IMR-90 (cell line): ENCODE data around the gene TAGLN. TPM values are rescaled to one million over a fixed set of nuclear protein-coding genes. Genes with fewer than 3 reads are reported as not detected.

Experiments used
- ATAC-seq: fragments of 200-7000 bp; cut with Tn5 transposase; 2 replicates; pipeline ENCODE4 v1.9.1; 2020; ENCODE audit warnings: low read depth, mild to moderate bottlenecking, moderate library complexity
- BruUV-seq: library from RNA; stranded (reverse); fragments of 400-500 nt; replicated peaks from 2 replicates; lab custom pipeline; 2021; lab: Mats Ljungman, UMichigan
- CTCF ChIA-PET: fragments of 300-600 bp; formaldehyde crosslinking; extraction: SDS; loops from one replicate; lab custom pipeline; 2021; ENCODE audit warnings: antibody characterized with exemption; lab: Yijun Ruan, JAX
- POLR2A ChIA-PET: fragments of 300-600 bp; sonication (Branson Sonifier 250); formaldehyde crosslinking; loops from one replicate; lab custom pipeline; 2022; ENCODE audit warnings: antibody characterized with exemption; ENCODE audit not compliant: unreplicated experiment; lab: Charles Lee
- DNase-seq: peaks from one replicate; pipeline ENCODE4 v3.0.0; 2013
- H2AFZ ChIP-seq: replicated peaks from 2 replicates; pipeline ENCODE3; 2013; ENCODE audit warnings: low read length, mild to moderate bottlenecking; ENCODE audit not compliant: poor library complexity
- H2AK5ac ChIP-seq: 2 replicates; pipeline ENCODE4 v1.6.1; 2013; ENCODE audit warnings: low read depth, low read length, inconsistent platforms
- H2AK9ac ChIP-seq: replicated peaks from 2 replicates; pipeline ENCODE3; 2013; ENCODE audit warnings: mild to moderate bottlenecking, low read depth, low read length, moderate library complexity; ENCODE audit not compliant: poor library complexity
- H2BK120ac ChIP-seq: 2 replicates; pipeline ENCODE4 v1.6.1; 2013; ENCODE audit warnings: low read depth, low read length, inconsistent platforms
- H2BK15ac ChIP-seq: 3 replicates; pipeline ENCODE4 v1.6.1; 2013; ENCODE audit warnings: low read depth, low read length, inconsistent platforms
- H2BK20ac ChIP-seq: 2 replicates; pipeline ENCODE4 v1.6.1; 2013; ENCODE audit warnings: low read depth, mild to moderate bottlenecking, inconsistent platforms, low read length, moderate library complexity
- H2BK5ac ChIP-seq: 2 replicates; pipeline ENCODE4 v1.6.1; 2013; ENCODE audit warnings: mild to moderate bottlenecking, low read depth, low read length, inconsistent platforms; ENCODE audit not compliant: poor library complexity, severe bottlenecking
- H3K14ac ChIP-seq: replicated peaks from 2 replicates; pipeline ENCODE4 v1.6.1; 2013; ENCODE audit warnings: low read depth, low read length, inconsistent platforms
- H3K18ac ChIP-seq: 2 replicates; pipeline ENCODE4 v1.6.1; 2013; ENCODE audit warnings: low read depth, low read length, control low read depth
- H3K23ac ChIP-seq: 2 replicates; pipeline ENCODE4 v1.6.1; 2013; ENCODE audit warnings: low read depth, low read length, inconsistent platforms
- H3K27ac ChIP-seq: 2 replicates; pipeline ENCODE4 v1.5.1; 2013; ENCODE audit warnings: mild to moderate bottlenecking, control low read depth, low read length; ENCODE audit not compliant: insufficient read depth
- H3K27me3 ChIP-seq: 2 replicates; pipeline ENCODE4 v1.6.1; 2013; ENCODE audit warnings: low read length; ENCODE audit not compliant: control insufficient read depth, insufficient read depth
- H3K36me3 ChIP-seq: 2 replicates; pipeline ENCODE4 v1.6.1; 2013; ENCODE audit warnings: low read length, mixed read lengths; ENCODE audit not compliant: control insufficient read depth, insufficient read depth
- H3K4ac ChIP-seq: 2 replicates; pipeline ENCODE4 v1.6.1; 2013; ENCODE audit warnings: low read depth, low read length, inconsistent platforms
- H3K4me1 ChIP-seq: 2 replicates; pipeline ENCODE4 v1.6.1; 2013; ENCODE audit warnings: low read length, mixed read lengths; ENCODE audit not compliant: control insufficient read depth, insufficient read depth
- H3K4me2 ChIP-seq: 2 replicates; pipeline ENCODE4 v1.6.1; 2013; ENCODE audit warnings: low read depth, mild to moderate bottlenecking, control low read depth, low read length, moderate library complexity
- H3K4me3 ChIP-seq: 2 replicates; pipeline ENCODE4 v1.5.1; 2013; ENCODE audit warnings: low read depth, mild to moderate bottlenecking, control low read depth, low read length, moderate library complexity; ENCODE audit not compliant: insufficient read depth
- H3K56ac ChIP-seq: 2 replicates; pipeline ENCODE4 v1.6.1; 2013; ENCODE audit warnings: low read length, inconsistent platforms; ENCODE audit not compliant: insufficient read depth; ENCODE audit errors: extremely low read depth
- H3K79me1 ChIP-seq, 2 experiments: 2 replicates each; pipeline ENCODE4 v1.6.1; 2013; ENCODE audit warnings: low read length in 2 of 2, inconsistent platforms in 1 of 2, low read depth in 1 of 2
- H3K9ac ChIP-seq: 2 replicates; pipeline ENCODE4 v1.6.1; 2013; ENCODE audit warnings: low read depth, low read length, control low read depth
- H3K9me1 ChIP-seq: 2 replicates; pipeline ENCODE4 v1.6.1; 2013; ENCODE audit warnings: low read length, inconsistent platforms; ENCODE audit not compliant: insufficient read depth
- H3K9me3 ChIP-seq: 2 replicates; pipeline ENCODE4 v1.6.1; 2013; ENCODE audit warnings: low read length; ENCODE audit not compliant: control insufficient read depth, insufficient read depth
- H4K20me1 ChIP-seq: 2 replicates; pipeline ENCODE4 v1.6.1; 2013; ENCODE audit warnings: low read length, inconsistent platforms; ENCODE audit not compliant: insufficient read depth
- H4K5ac ChIP-seq: 2 replicates; pipeline ENCODE4 v1.6.1; 2013; ENCODE audit warnings: mild to moderate bottlenecking, low read depth, low read length, control low read depth
- H4K8ac ChIP-seq, 2 experiments: 2 replicates each; pipeline ENCODE4 v1.6.1; 2013; ENCODE audit warnings: low read depth in 2 of 2, low read length in 2 of 2, control low read depth in 1 of 2, inconsistent platforms in 1 of 2
- H4K91ac ChIP-seq: 2 replicates; pipeline ENCODE4 v1.6.1; 2013; ENCODE audit warnings: low read depth, low read length, inconsistent platforms; ENCODE audit not compliant: insufficient read depth
- CEBPB ChIP-seq: IDR thresholded peaks from 2 replicates; pipeline ENCODE4 v1.6.1; 2012; ENCODE audit warnings: low read depth, low read length, improper control_type of control experiment
- CHD1 ChIP-seq: IDR thresholded peaks from 2 replicates; pipeline ENCODE4 v1.6.1; 2012; ENCODE audit warnings: low read depth, low read length, improper control_type of control experiment
- MAFK ChIP-seq: IDR thresholded peaks from 2 replicates; pipeline ENCODE4 v1.6.1; 2012; ENCODE audit warnings: low read depth, low read length, improper control_type of control experiment
- MAZ ChIP-seq: IDR thresholded peaks from 2 replicates; pipeline ENCODE4 v1.6.1; 2012; ENCODE audit warnings: low read depth, mild to moderate bottlenecking, low read length, improper control_type of control experiment, moderate library complexity, borderline replicate concordance
- NFE2L2 ChIP-seq: fragments of 150-350 bp; IDR thresholded peaks from 2 replicates; pipeline ENCODE4 v1.6.1; 2016; ENCODE audit warnings: low read depth, mild to moderate bottlenecking, low read length
- POLR2A ChIP-seq: IDR thresholded peaks from 2 replicates; pipeline ENCODE4 v1.6.1; 2012; ENCODE audit warnings: mild to moderate bottlenecking, low read depth, low read length
- RFX5 ChIP-seq: IDR thresholded peaks from 2 replicates; pipeline ENCODE4 v1.8.0; 2012; ENCODE audit warnings: low read depth, mild to moderate bottlenecking, low read length, moderate library complexity
- SMC3 ChIP-seq: fragments of 150-350 bp; IDR thresholded peaks from 2 replicates; pipeline ENCODE4 v1.6.1; 2016; ENCODE audit warnings: low read depth, mild to moderate bottlenecking, antibody characterized with exemption, low read length, moderate library complexity
- WGBS, 2 experiments: methylation state at CpG; one replicate each; pipeline versions ENCODE4 v1.1.5 to v1.1.7; 2013; ENCODE audit warnings: missing lambda C conversion rate in 2 of 2; ENCODE audit not compliant: insufficient read length in 1 of 2; ENCODE audit errors: extremely low coverage in 2 of 2; 5-methylcytosine and 5-hydroxymethylcytosine counted together
- dilution Hi-C: fragments of 300-500 bp; cut with HindIII; formaldehyde crosslinking; loops from one replicate; pipeline ENCODE4 v1.14.3; 2018; ENCODE audit warnings: low sequenced_read_pairs; ENCODE audit not compliant: unreplicated experiment
- in situ Hi-C: fragments of 300-500 bp; cut with MboI; formaldehyde crosslinking; loops from 3 replicates; pipeline ENCODE4 v1.14.3; 2019; ENCODE audit warnings: low sequenced_read_pairs, inconsistent platforms, mixed read lengths
- intact Hi-C: fragments of 100-400 bp; cut with micrococcal nuclease; formaldehyde crosslinking; loops from 2 replicates; pipeline ENCODE4 v1.10.0; 2022
- polyA plus RNA-seq, 3 experiments: library from polyadenylated mRNA; depleted of rRNA; stranded (reverse); fragments of >200 nt; gene quantifications; 2 replicates each; pipeline ENCODE4 v1.2.3, GENCODE V29; 2012; ENCODE audit warnings: low replicate concordance in 1 of 3
- total RNA-seq: library from RNA; depleted of rRNA; stranded (reverse); fragments of >200 nt; gene quantifications from 2 replicates; pipeline ENCODE4 v1.2.3, GENCODE V29; 2012
- TF ChIP-seq, protein P1 (sequence below): conservative IDR thresholded peaks from 2 replicates; pipeline ENCODE4 v1.5.1; 2012; ENCODE audit warnings: mild to moderate bottlenecking, low read depth, low read length, improper control_type of control experiment
- TF ChIP-seq, protein P2 (sequence below): fragments of 150-350 bp; IDR thresholded peaks from 2 replicates; pipeline ENCODE4 v1.6.1; 2017; ENCODE audit warnings: mild to moderate bottlenecking, antibody characterized with exemption, low read length, low read depth
- TF ChIP-seq, protein P3 (sequence below): fragments of 150-350 bp; IDR thresholded peaks from 2 replicates; pipeline ENCODE4 v1.6.1; 2016; ENCODE audit warnings: low read depth, mild to moderate bottlenecking, low read length, moderate library complexity, borderline replicate concordance

Gene TAGLN
- total and polyA plus RNA-seq, 2 of the 4 experiments (the other 2 are of a cell fraction), result 2,558 to 3,760 TPM

DNA sequence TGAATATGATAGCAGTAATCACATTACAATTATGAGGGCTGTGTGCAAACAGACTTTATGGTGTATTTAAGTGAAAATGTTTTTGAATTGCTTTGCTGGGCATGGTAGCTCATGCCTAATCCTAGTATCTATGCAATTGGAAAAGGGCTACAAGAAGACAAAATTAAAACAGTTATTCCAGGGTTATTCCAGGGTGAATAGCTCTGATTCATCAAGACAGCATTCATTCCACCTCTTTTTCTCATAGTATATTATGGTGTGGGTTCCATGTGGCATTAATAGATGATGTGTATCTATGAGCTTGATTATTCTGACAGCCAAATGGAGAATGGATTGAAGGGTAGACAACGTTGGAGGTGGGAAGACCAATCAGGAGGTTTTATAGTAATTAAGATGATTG lies 32.7 kb upstream of the TAGLN start:
- Histone ChIP-seq H2AK9ac (no peak overlapping the region), H3K4me1 (peaks cover 9% of the 10 kb centered on the region), H3K79me1 (peaks cover 17 to 44% of the 10 kb centered on the region in 2 experiments), H2BK120ac (no peak overlapping the region), H3K4me2 (no peak overlapping the region), H3K18ac (no peak overlapping the region), H3K9ac (no peak overlapping the region), H3K14ac (no peak overlapping the region), H2AK5ac (no peak overlapping the region), H4K8ac (no peak overlapping the region), H3K27me3 (no peaks in the 10 kb centered on the region), H3K27ac (no peak overlapping the region), H2BK5ac (no peak overlapping the region), H2AFZ (no peak overlapping the region), H3K9me3 (no peaks in the 10 kb centered on the region), H4K91ac (no peak overlapping the region), H3K23ac (no peak overlapping the region), H3K4me3 (no peak overlapping the region), H3K56ac (no peak overlapping the region), H4K5ac (no peak overlapping the region), H2BK20ac (no peak overlapping the region), H2BK15ac (no peak overlapping the region), H3K36me3 (peaks cover 38% of the 10 kb centered on the region), H3K4ac (no peak overlapping the region), H4K20me1 (peaks cover 24% of the 10 kb centered on the region), H3K9me1 (peaks cover 4% of the 10 kb centered on the region; the same call in 1 of the 2 replicates)
- TF ChIP-seq RFX5, result no peak
- TF ChIP-seq, protein P1, sequence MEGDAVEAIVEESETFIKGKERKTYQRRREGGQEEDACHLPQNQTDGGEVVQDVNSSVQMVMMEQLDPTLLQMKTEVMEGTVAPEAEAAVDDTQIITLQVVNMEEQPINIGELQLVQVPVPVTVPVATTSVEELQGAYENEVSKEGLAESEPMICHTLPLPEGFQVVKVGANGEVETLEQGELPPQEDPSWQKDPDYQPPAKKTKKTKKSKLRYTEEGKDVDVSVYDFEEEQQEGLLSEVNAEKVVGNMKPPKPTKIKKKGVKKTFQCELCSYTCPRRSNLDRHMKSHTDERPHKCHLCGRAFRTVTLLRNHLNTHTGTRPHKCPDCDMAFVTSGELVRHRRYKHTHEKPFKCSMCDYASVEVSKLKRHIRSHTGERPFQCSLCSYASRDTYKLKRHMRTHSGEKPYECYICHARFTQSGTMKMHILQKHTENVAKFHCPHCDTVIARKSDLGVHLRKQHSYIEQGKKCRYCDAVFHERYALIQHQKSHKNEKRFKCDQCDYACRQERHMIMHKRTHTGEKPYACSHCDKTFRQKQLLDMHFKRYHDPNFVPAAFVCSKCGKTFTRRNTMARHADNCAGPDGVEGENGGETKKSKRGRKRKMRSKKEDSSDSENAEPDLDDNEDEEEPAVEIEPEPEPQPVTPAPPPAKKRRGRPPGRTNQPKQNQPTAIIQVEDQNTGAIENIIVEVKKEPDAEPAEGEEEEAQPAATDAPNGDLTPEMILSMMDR, result no peak
- no peak for TF ChIP-seq CEBPB
- TF ChIP-seq MAFK, result no peak
- TF ChIP-seq, protein P2, sequence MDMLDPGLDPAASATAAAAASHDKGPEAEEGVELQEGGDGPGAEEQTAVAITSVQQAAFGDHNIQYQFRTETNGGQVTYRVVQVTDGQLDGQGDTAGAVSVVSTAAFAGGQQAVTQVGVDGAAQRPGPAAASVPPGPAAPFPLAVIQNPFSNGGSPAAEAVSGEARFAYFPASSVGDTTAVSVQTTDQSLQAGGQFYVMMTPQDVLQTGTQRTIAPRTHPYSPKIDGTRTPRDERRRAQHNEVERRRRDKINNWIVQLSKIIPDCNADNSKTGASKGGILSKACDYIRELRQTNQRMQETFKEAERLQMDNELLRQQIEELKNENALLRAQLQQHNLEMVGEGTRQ, result no peak
- TF ChIP-seq NFE2L2, result no peak
- no peak for TF ChIP-seq SMC3
- no peak for TF ChIP-seq MAZ
- no peak for TF ChIP-seq CHD1
- no peak for TF ChIP-seq POLR2A
- TF ChIP-seq, protein P3, sequence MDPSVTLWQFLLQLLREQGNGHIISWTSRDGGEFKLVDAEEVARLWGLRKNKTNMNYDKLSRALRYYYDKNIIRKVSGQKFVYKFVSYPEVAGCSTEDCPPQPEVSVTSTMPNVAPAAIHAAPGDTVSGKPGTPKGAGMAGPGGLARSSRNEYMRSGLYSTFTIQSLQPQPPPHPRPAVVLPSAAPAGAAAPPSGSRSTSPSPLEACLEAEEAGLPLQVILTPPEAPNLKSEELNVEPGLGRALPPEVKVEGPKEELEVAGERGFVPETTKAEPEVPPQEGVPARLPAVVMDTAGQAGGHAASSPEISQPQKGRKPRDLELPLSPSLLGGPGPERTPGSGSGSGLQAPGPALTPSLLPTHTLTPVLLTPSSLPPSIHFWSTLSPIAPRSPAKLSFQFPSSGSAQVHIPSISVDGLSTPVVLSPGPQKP, result no peak
- peak; percentile 63 for ATAC-seq
- in situ Hi-C loops, result no loop called here
- POLR2A ChIA-PET, result no interaction called here
- CTCF ChIA-PET, result interaction anchor here (0.6 kb wide), 1 partner anchor 18 kb away, joined by 3 read pairs; no protein-coding TSS in a partner anchor
- WGBS, 2 experiments, result 43% methylated on average over 1 of the region's 1 CpG; no CpG with 5 or more reads in 1 of the 2 experiments
- BruUV-seq, result no TSS peak
- DNase-seq, result peak; percentile 28
- intact Hi-C loops, result no loop called here
- dilution Hi-C loops, result no loop called here
